KMS-11 (cell line): Measurements from ENCODE around the gene KLK13.

Experiments used
- H2AFZ ChIP-seq: fragments of 200-600 bp; sonication (generic); 2 replicates; pipeline ENCODE4 v1.6.1; 2016; ENCODE audit warnings: antibody characterized with exemption, mixed run types, low read depth
- H3K27ac ChIP-seq: fragments of 200-600 bp; sonication (generic); 2 replicates; pipeline ENCODE4 v1.6.1; 2016; ENCODE audit warnings: mild to moderate bottlenecking, mixed run types
- H3K27me3 ChIP-seq: fragments of 200-600 bp; sonication (generic); 2 replicates; pipeline ENCODE4 v1.6.1; 2017; ENCODE audit warnings: mild to moderate bottlenecking, low read depth, mixed run types, moderate library complexity; ENCODE audit not compliant: insufficient read depth
- H3K36me3 ChIP-seq: fragments of 200-600 bp; sonication (generic); 2 replicates; pipeline ENCODE4 v1.6.1; 2017; ENCODE audit warnings: mild to moderate bottlenecking, mixed run types; ENCODE audit not compliant: insufficient read depth
- H3K4me1 ChIP-seq: fragments of 200-600 bp; sonication (generic); 2 replicates; pipeline ENCODE4 v1.6.1; 2016; ENCODE audit warnings: mild to moderate bottlenecking, low read depth, mixed run types; ENCODE audit not compliant: poor library complexity, severe bottlenecking
- H3K4me2 ChIP-seq: fragments of 200-600 bp; sonication (generic); 2 replicates; pipeline ENCODE4 v1.7.0; 2016; ENCODE audit warnings: mild to moderate bottlenecking, mixed run types
- H3K4me3 ChIP-seq: fragments of 200-600 bp; sonication (generic); IDR thresholded peaks from 2 replicates; pipeline ENCODE4 v1.6.1; 2017; ENCODE audit warnings: low read depth, low read length, mixed read lengths; ENCODE audit not compliant: insufficient read depth
- H3K79me2 ChIP-seq: fragments of 200-600 bp; sonication (generic); 2 replicates; pipeline ENCODE4 v1.6.1; 2016; ENCODE audit warnings: low read depth, mixed run types; ENCODE audit not compliant: insufficient read depth
- H3K9ac ChIP-seq: fragments of 200-600 bp; sonication (generic); 2 replicates; pipeline ENCODE4 v1.6.1; 2016; ENCODE audit warnings: mild to moderate bottlenecking, mixed run types
- H4K20me1 ChIP-seq: fragments of 200-600 bp; sonication (generic); 2 replicates; pipeline ENCODE4 v1.6.1; 2016; ENCODE audit warnings: mild to moderate bottlenecking, mixed run types; ENCODE audit not compliant: insufficient read depth
- CTCF ChIP-seq: fragments of 200-600 bp; sonication (generic); conservative IDR thresholded peaks from 2 replicates; pipeline ENCODE4 v1.6.1; 2017; ENCODE audit warnings: low read depth, mild to moderate bottlenecking, antibody characterized with exemption, low read length, moderate library complexity, mixed read lengths

The KLK13 gene

DNA sequence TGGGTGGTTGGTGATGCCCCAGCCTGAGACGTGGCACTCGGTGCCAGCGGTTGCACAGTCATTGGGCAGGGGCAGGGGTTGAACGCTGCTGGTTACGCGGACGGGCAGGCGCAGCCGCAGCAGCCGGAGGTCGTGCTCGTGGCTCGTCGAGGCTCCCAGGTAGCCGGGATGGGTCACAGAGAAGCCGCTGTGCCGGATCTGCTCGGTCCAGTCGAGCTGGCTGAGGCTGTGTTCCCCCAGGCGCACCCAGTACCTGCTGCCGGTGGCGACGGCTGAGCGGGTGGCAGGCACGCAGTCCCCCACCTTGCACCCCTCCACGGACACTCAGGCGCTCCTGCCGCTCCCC, 33.0 kb downstream of the KLK13 start:
- Histone ChIP-seq H3K36me3 (no peaks in the 10 kb centered on the region), H2AFZ (no peak overlapping the region), H3K27ac (no peak overlapping the region), H3K4me2 (no peak overlapping the region), H3K4me1 (no peaks in the 10 kb centered on the region), H3K79me2 (no peaks in the 10 kb centered on the region), H3K9ac (no peak overlapping the region), H4K20me1 (no peaks in the 10 kb centered on the region), H3K4me3 (no peak overlapping the region), H3K27me3 (no peaks in the 10 kb centered on the region)
- TF ChIP-seq CTCF = no peak

DNA sequence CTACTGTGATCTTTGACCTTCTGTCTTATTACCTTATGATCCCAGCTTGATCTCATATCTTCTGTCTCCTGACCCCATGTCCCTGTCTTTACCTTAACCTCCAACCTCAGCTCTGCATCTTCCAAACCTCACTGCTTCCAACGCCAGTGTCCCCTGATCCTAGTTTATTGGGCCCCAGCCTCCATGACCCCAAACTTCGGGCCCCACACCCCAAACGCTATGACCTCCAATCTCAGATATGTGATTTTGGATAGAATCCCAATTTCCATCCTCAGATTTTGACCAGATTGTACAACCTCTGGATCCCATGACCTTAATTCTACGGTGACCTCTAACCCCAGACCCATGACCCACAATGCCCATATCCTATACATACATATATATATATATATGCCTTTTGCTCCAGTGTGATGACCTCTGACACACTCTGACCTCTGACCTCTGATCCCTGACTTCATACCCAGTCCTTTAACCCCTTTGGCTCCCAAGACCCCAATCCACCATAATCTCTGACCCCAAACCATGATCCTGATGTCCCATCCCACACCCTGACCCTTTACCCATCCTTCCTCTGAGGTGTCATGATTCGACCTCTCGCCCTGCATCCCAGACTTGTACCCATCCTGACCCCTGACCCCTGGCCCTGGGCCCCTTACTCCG, 33.5 kb downstream of the KLK13 start:
- no peak overlapping the region for H3K4me3 ChIP-seq
- H3K9ac ChIP-seq = no peak overlapping the region
- H3K79me2 ChIP-seq = no peaks in the 10 kb centered on the region
- H3K27me3 ChIP-seq = no peaks in the 10 kb centered on the region
- no peak overlapping the region for H3K27ac ChIP-seq
- H3K4me1 ChIP-seq = no peaks in the 10 kb centered on the region
- no peak overlapping the region for H2AFZ ChIP-seq
- no peak for TF ChIP-seq CTCF
- no peaks in the 10 kb centered on the region for H4K20me1 ChIP-seq
- no peak overlapping the region for H3K4me2 ChIP-seq
- no peaks in the 10 kb centered on the region for H3K36me3 ChIP-seq

- no peak for TF ChIP-seq CTCF
- H3K79me2 ChIP-seq = no peaks in the 10 kb centered on the region
- H3K9ac ChIP-seq = no peak overlapping the region
- no peak overlapping the region for H3K4me3 ChIP-seq
- no peak overlapping the region for H3K4me2 ChIP-seq
- H3K27me3 ChIP-seq = no peaks in the 10 kb centered on the region
- no peak overlapping the region for H2AFZ ChIP-seq
- H3K27ac ChIP-seq = no peak overlapping the region
- H3K4me1 ChIP-seq = no peaks in the 10 kb centered on the region
- no peaks in the 10 kb centered on the region for H4K20me1 ChIP-seq
- H3K36me3 ChIP-seq = no peaks in the 10 kb centered on the region
Measured at GRCh38 chr19:51030631-51031030, 34.3 kb downstream of the KLK13 start.

GRCh38 chr19:51029718-51030117, 35.2 kb downstream of the KLK13 start:
- H2AFZ ChIP-seq = no peak overlapping the region
- H4K20me1 ChIP-seq = no peaks in the 10 kb centered on the region
- H3K27me3 ChIP-seq = no peaks in the 10 kb centered on the region
- TF ChIP-seq CTCF = no peak
- no peaks in the 10 kb centered on the region for H3K36me3 ChIP-seq
- no peak overlapping the region for H3K9ac ChIP-seq
- no peaks in the 10 kb centered on the region for H3K4me1 ChIP-seq
- no peak overlapping the region for H3K27ac ChIP-seq
- no peaks in the 10 kb centered on the region for H3K79me2 ChIP-seq
- no peak overlapping the region for H3K4me2 ChIP-seq
- no peak overlapping the region for H3K4me3 ChIP-seq
